Fibroblast of gingiva (primary cell): ENCODE measurements around the gene SLC39A3.
A peak's percentile ranks its signal among the peaks of the same experiment; 100 is the strongest.

Source experiments
- DNase-seq: peaks from one replicate; pipeline ENCODE4 v3.0.0-alpha.2; 2011; ENCODE audit warnings: low read depth

The SLC39A3 gene

GRCh38 chr19:2739602-2740313 is at the start of gene SLC39A3:
Gene SLC39A3, minus strand, starts transcription at chr19:2740017. Its CDS starts 2,760 bp downstream, at chr19:2737257.
- DNase-seq = peak; percentile 98

DNA sequence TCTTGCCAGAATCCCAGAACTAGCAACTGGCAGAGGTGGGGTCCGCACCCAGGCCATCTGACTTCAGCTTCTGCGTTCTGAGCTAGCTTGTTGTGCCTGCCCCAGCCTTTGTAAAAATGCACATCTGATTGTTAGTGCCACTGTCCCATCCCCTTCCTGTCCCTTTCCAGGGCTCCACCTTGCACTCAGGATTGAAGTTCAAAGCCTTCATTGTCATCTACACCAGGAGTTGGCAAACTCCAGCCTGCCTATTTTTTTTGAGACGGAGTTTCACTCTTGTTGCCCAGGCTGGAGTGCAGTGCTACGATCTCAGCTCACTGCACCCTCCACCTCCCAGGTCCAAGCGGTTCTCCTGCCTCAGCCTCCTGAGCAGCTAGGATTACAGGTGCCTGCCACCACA is 48.4 kb upstream of the SLC39A3 start:
- no peak for DNase-seq

- DNase-seq = no peak
Measured at GRCh38 chr19:2787115-2787514, 47.3 kb upstream of the SLC39A3 start.

GRCh38 chr19:2785244-2785997 is 45.6 kb upstream of the SLC39A3 start, which contains the start of gene THOP1:
Gene THOP1, plus strand, starts transcription at chr19:2785503. Its CDS starts 160 bp downstream, at chr19:2785663.
- peak; percentile 98 for DNase-seq

- DNase-seq = no peak
Measured at GRCh38 chr19:2783781-2784145, 43.9 kb upstream of the SLC39A3 start.

DNA sequence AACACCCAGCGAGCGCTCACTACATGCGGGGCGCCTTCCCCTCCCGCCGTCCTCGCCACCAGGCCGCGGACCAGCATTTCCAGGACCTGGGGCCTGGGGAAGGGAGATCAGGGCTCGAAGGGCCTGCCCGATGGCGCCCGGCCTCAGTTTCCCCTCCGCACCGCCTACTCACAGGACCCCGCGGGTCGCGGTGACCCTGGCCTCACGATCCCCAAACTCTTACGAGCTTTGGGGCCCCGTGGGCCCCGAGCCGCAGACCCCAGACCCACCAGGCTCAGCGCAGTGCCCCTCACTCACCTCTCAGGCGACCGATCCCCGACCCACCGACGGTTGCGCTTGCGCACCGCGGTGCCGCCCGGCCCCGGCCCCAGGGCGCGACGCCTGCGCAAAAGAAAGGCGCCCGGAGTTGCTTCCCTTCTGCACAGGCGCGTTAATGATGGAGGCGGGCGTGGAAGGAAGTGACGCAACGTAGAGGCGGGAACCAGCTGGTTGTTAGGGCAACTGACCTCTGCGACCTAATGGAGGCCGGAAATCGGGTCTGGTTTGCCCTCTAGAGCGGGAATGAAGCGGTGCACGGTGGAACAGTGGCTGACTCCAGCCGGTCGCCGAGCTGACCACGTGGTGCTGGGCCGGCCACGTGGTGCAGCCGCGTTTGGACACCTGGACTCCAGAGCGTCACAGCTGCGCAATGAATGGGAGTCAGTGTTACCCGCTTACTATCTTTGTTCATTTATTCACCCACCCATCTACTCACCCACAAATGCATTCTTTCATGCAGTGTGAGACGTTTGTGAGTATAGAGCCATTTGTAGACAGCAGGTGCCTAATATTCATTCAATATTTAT is 43.3 kb upstream of the SLC39A3 start, which contains the start of gene SGTA:
Gene SGTA, minus strand, starts transcription at position 338 of the 845 bp plus-strand sequence. CDS start 14,205 bp downstream, outside the sequence.
- peak; percentile 99 for DNase-seq

- DNase-seq = no peak
Measured at GRCh38 chr19:2782329-2782935, 42.6 kb upstream of the SLC39A3 start.

GRCh38 chr19:2780284-2780683 is 40.5 kb upstream of the SLC39A3 start:
- no peak for DNase-seq

DNA sequence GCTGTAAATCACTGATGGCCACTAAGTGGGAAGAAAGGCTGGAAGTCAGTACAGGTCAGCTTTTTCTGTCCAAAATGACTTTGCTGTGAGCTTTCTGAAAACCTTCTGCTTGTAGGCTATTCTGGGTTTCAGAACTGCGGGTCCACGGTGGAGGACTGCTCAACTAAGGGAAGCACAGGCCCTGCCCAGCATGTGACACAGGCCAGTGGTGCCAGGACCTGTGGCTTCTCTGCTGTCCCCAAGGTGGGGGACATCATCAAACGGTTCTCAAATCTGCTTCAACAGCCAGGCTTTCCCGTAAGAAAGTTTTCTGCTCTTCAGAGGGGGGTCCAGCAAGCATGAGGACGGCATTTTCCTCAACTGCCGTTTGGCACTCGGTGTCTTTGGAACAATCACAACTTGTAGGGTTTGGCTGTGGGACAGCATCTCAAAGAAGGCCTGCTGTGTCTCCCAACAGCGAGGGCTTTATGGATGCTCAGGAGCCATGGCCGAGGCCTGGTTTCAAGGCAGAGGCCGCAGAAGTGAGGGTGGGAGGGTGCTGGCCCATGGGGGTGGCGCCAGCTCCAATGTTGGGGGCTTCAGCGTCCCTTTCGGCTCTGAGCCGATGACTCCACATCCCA is 39.4 kb upstream of the SLC39A3 start:
- no peak for DNase-seq

GRCh38 chr19:2777952-2778683 is 38.3 kb upstream of the SLC39A3 start:
- no peak for DNase-seq

GRCh38 chr19:2775556-2776430 is 36.0 kb upstream of the SLC39A3 start:
- DNase-seq = no peak

DNA sequence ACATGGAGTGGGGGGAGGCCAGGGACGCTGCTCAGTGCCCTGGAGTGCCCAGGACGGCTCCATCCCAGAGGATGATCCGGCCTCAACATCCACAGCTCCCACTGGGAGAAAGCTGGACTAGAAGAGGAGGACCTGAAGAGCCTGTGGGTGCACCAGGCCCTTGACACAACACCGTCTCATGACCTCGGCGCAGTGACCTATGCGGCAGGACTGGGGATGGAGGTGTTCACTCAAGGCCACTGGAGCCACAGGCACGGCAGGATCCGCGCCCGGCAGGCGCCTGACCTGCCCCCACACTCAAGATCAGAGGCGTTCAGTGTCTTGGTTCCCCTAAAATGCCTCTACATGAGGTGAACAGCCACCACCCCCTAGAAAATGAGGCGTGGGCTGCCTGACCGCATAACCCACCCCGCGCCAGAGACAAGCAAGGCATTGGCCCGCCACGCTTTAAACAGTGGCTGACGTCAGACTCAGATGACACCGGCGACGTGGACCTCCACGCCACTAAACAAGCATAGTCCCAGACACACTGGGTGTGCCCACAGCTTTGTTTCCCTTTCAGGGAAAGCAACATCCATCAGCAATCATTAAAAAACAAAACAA is 35.2 kb upstream of the SLC39A3 start:
- DNase-seq = no peak

DNA sequence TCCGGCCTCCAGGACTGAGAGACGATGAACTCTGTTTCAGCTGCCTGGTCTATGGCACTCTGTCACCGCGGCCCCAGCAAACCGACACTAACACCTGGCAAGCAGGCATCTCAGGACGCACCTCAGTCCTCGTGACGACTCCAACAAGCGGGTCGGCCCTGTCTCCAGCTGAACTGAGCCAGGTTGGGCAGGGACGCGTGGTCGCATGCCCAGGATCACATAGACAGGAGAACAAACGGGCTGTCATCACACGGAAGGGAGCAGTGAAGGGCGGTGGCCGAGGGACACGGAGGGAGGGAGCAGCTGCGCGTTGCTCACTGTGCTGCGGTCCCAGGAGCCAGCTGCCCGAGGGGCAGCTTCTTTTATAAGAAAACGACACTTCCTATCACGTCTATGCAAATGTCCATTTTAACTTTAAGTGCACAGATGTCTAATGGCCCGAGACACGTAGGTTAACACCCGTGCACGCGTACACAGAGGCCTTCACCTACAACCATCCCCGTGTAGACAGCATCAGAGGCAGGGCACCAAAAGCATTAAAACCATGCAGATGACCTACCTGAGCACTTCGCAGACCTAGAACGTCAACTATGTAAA is 34.4 kb upstream of the SLC39A3 start:
- DNase-seq = no peak

GRCh38 chr19:2771786-2772674 is 32.2 kb upstream of the SLC39A3 start:
- DNase-seq = no peak

- peak; percentile 53 for DNase-seq
Measured at GRCh38 chr19:2770055-2771013, 30.5 kb upstream of the SLC39A3 start.

- no peak for DNase-seq
Measured at GRCh38 chr19:2769218-2769617, 29.4 kb upstream of the SLC39A3 start.
